Mucosa of descending colon (tissue), 3 donors: Measurements from ENCODE around the gene KIF5C. TPM values are rescaled to one million over a fixed set of nuclear protein-coding genes. Genes with fewer than 3 reads are reported as not detected.

ENCODE experiments used
- ATAC-seq: fragments of 200-7000 bp; cut with Tn5 transposase; one replicate; pipeline ENCODE4 v1.9.1; 2020; ENCODE audit warnings: mild to moderate bottlenecking, moderate library complexity
- DNase-seq, 3 donors: peaks; one replicate each; pipeline ENCODE4 v3.0.0-alpha.2; 2020
- H3K36me3 ChIP-seq: fragments of 200-600 bp; one replicate; pipeline ENCODE4 v1.8.0; 2021; ENCODE audit warnings: low read depth, mild to moderate bottlenecking
- H3K4me1 ChIP-seq: fragments of 200-600 bp; one replicate; pipeline ENCODE4 v1.8.0; 2021; ENCODE audit warnings: low read depth, mild to moderate bottlenecking
- H3K4me3 ChIP-seq: fragments of 200-600 bp; one replicate; pipeline ENCODE4 v1.8.0; 2021; ENCODE audit warnings: mild to moderate bottlenecking
- H3K9me3 ChIP-seq: fragments of 200-600 bp; one replicate; pipeline ENCODE4 v1.8.0; 2021; ENCODE audit warnings: mild to moderate bottlenecking
- intact Hi-C, 2 donors: fragments of 100-400 bp; cut with DNase I in 1 of 2; cut with micrococcal nuclease in 1 of 2; formaldehyde crosslinking; loops; one replicate each; pipeline versions ENCODE4 v1.11.0 to v1.11.1; 2022; cut with DNase I, micrococcal nuclease
- total RNA-seq, 3 donors: library from RNA; stranded (reverse); fragmentation: NEBNext Ultra II Directional in 2 of 3; extraction: Animal tissue kit (Norgen Biotek cat#: 25700) in 2 of 3; gene quantifications; one replicate each; pipeline versions ENCODE4 v1.2.1 to v1.2.4, GENCODE V29; 2021 to 2023
- TF ChIP-seq, protein P1 (sequence below): fragments of 200-600 bp; IDR thresholded peaks from one replicate; pipeline ENCODE4 v1.8.0; 2022; ENCODE audit warnings: antibody characterized with exemption, mild to moderate bottlenecking
- donor health status: DM: no; HTN: no; CAD: no; lungs with moderate emphysema.
- donor health status: DM: no; HTN: no; CAD: no.
- donor health status: DM: no; HTN: yes; CAD: no.

Gene KIF5C
- total RNA-seq, 3 donors from 2014 or later: 1.5 to 11.0 (median 2.5) TPM

DNA sequence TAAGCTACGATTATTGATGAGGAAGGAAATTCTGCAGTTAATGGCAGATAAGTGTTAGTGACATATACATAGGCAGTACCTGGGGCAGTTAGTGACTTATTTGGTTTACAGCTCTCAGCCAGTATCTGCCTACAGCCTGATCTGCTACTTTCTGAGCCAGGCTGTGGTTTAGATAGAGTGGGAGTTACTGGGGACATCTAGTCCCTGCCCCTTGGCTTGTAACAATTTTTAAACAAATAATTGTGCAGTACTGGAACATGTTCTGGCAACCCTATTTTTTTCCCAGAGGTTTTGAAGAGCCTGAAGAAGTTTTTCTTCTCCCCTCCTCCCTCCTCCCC, 2.3 kb downstream of the KIF5C start:
- ATAC-seq (no peak), DNase-seq (no peak)
- H3K4me1 ChIP-seq: peaks cover 9% of the 10 kb centered on the region
- intact Hi-C loops: no loop called here
- H3K36me3 ChIP-seq: no peaks in the 10 kb centered on the region
- no peak overlapping the region for H3K4me3 ChIP-seq
- H3K9me3 ChIP-seq: peaks cover 5% of the 10 kb centered on the region
- TF ChIP-seq, protein P1, sequence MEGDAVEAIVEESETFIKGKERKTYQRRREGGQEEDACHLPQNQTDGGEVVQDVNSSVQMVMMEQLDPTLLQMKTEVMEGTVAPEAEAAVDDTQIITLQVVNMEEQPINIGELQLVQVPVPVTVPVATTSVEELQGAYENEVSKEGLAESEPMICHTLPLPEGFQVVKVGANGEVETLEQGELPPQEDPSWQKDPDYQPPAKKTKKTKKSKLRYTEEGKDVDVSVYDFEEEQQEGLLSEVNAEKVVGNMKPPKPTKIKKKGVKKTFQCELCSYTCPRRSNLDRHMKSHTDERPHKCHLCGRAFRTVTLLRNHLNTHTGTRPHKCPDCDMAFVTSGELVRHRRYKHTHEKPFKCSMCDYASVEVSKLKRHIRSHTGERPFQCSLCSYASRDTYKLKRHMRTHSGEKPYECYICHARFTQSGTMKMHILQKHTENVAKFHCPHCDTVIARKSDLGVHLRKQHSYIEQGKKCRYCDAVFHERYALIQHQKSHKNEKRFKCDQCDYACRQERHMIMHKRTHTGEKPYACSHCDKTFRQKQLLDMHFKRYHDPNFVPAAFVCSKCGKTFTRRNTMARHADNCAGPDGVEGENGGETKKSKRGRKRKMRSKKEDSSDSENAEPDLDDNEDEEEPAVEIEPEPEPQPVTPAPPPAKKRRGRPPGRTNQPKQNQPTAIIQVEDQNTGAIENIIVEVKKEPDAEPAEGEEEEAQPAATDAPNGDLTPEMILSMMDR: no peak

DNA sequence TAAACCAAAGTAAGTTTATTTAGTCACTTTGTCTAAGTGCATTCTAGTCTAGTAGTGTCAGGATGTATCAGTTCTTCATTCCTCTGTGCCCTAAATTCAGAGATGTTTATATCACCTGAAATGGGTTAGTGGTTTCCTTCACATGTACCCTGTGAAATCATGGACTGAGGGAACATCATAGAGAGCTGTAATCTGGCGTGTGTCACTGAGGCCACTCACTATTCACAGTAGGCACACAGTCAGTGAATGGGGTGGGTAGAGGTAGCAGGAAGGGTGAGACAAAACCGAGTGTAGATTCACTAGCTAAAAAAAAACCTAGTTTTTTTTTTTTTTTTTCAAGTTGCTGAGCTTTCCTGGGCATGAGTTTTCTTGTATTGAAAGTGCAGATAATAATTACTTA, 5.6 kb downstream of the KIF5C start:
- intact Hi-C loops: no loop called here
- TF ChIP-seq, protein P1: no peak

DNA sequence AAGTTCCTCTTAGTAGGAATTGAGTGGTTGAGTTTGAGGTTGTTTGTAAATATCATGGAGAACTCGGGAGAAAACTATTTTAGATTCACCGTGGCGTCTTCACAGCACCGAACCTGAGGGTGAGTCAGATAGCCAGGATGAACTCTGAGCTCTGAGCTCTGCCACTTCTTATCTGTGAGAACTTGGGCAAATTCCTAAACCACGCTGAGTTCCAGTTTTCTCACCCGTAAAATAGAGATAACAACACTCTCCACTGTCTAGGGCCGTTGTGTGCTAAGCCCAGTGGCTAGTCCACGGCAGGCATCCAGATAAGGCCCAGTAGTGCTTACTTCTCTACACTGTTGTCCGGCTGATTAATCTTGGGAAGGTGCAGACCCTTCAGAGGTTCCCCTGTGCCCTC, 7.0 kb downstream of the KIF5C start:
- DNase-seq: no peak
- intact Hi-C loops: no loop called here
- ATAC-seq: no peak

More for the DNA sequence above, 5.6 kb downstream of the KIF5C start:
- no peaks in the 10 kb centered on the region for H3K36me3 ChIP-seq
- ATAC-seq (no peak), DNase-seq (no peak)
- peaks cover 4% of the 10 kb centered on the region for H3K4me1 ChIP-seq
- no peak overlapping the region for H3K4me3 ChIP-seq
- H3K9me3 ChIP-seq: peaks cover 5% of the 10 kb centered on the region

DNA sequence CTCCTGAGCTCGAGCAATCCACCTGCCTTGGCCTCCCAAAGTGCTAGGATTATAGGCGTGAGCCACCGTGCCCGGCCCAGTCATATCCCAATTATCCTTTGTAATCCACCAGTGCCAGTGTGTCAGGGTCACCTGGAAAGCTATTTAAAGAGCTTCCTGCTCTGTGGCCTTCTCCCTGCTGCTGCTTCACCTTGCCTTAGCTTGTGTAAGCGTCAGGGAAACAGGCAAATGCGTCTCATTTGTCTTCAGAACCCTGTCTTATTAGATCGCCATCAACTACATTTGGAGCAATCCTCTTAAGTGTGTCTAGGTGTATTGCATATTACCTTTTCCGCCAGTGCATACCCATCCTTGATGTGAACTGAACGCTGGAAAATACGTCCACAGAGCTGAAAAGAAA, 10.2 kb downstream of the KIF5C start:
- ATAC-seq: no peak
- H3K4me3 ChIP-seq: no peak overlapping the region
- DNase-seq: no peak
- no peaks in the 10 kb centered on the region for H3K36me3 ChIP-seq
- intact Hi-C loops: no loop called here
- H3K9me3 ChIP-seq: peaks cover 5% of the 10 kb centered on the region
- TF ChIP-seq, protein P1: no peak
- peaks cover 4% of the 10 kb centered on the region for H3K4me1 ChIP-seq

More for the DNA sequence above, 7.0 kb downstream of the KIF5C start:
- Histone ChIP-seq H3K4me1 (no peaks in the 10 kb centered on the region), H3K9me3 (peaks cover 5% of the 10 kb centered on the region), H3K4me3 (no peak overlapping the region), H3K36me3 (no peaks in the 10 kb centered on the region)
- TF ChIP-seq, protein P1: no peak

DNA sequence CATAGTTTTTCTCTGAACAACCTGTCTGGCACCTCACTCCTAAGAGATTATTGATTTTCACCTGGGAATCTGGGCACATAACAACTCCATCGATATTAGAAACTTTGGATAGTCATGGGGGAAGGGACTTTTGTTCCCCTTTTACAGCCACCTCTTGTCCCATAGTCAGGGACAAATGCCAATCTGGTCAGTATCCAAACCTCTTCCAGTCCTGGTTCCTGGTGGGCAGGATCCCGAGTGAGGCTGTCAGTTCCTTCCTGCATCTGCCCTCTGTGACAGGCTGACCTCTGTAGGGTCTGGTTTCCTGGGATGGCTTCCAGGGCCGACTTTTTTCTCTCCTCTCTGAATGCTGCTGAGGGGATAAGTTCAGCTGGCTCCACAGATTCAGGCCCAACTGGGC, 11.0 kb downstream of the KIF5C start:
- H3K4me3 ChIP-seq: no peak overlapping the region
- H3K9me3 ChIP-seq: no peaks in the 10 kb centered on the region
- ATAC-seq: no peak
- no peak for DNase-seq
- peaks cover 4% of the 10 kb centered on the region for H3K4me1 ChIP-seq
- no peaks in the 10 kb centered on the region for H3K36me3 ChIP-seq
- TF ChIP-seq, protein P1: no peak
- intact Hi-C loops: no loop called here

DNA sequence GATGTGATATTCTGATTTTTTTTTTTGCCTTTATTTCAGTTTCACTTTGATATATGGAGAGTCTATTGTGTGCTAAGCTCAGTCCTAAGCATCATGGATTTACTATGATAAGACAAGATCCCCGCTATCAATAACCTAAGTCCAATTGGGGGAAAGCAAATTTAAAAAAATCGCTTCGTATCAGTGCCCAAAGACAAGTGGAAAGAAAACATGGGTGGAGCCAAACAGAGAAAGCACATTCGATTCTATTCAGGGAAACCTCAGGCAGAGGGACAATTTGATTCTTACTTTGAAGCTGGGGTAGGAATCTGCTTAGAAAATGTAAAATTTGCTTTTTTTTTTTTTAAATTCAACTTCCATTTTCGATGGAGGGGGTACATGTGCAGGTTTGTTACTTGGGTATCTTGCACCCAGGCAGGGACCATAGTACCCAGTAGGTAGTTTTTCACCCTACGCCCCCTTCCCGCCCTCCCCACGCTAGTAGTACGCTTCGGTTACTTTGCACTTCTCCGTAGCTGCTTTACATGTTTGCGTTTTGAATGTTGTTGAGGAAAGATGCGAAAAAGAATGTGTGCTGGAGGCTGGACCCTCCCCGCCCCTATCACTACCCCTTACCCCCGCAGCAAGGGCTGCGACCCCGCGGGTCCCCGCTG, 12.4 kb downstream of the KIF5C start:
- H3K9me3 ChIP-seq: no peaks in the 10 kb centered on the region
- DNase-seq (no peak), ATAC-seq (no peak)
- peaks cover 4% of the 10 kb centered on the region for H3K4me1 ChIP-seq
- H3K36me3 ChIP-seq: no peaks in the 10 kb centered on the region
- intact Hi-C loops: no loop called here
- no peak overlapping the region for H3K4me3 ChIP-seq
- TF ChIP-seq, protein P1: no peak
